ENCODE results near the gene TMEM108.

- no peak for TF ChIP-seq CTCF (conservative IDR thresholded peaks at IDR 0.05; ENCODE audit: low read length)
- TF ChIP-seq EZH2phosphoT487 (IDR thresholded peaks at IDR 0.05; ENCODE audit: borderline replicate concordance, low read depth, low read length): no peak
Measured at GRCh38 chr3:133197619-133198018, 159.4 kb downstream of the TMEM108 start.
